MM.1S (cell line): ENCODE data around the gene HDAC9.

ENCODE experiments used
- DNase-seq: peaks from one replicate; pipeline ENCODE4 v3.0.0-alpha.2; 2015
- H2AFZ ChIP-seq: fragments of 300-600 bp; sonication (generic); 2 replicates; pipeline ENCODE4 v1.6.0; 2016; ENCODE audit warnings: antibody characterized with exemption, low read length
- H3F3A ChIP-seq: fragments of 300-600 bp; sonication (generic); 2 replicates; pipeline ENCODE4 v1.6.1; 2016; ENCODE audit warnings: mild to moderate bottlenecking, antibody characterized with exemption, low read length, moderate library complexity, mixed read lengths; ENCODE audit not compliant: insufficient read depth
- H3K27ac ChIP-seq: fragments of 300-600 bp; sonication (generic); 2 replicates; pipeline ENCODE4 v1.5.1; 2016; ENCODE audit warnings: mild to moderate bottlenecking, low read length
- H3K27me3 ChIP-seq: fragments of 300-600 bp; sonication (generic); replicated peaks from 2 replicates; pipeline ENCODE4 v1.6.0; 2016; ENCODE audit warnings: low read length; ENCODE audit not compliant: insufficient read depth
- H3K36me3 ChIP-seq: fragments of 300-600 bp; sonication (generic); replicated peaks from 2 replicates; pipeline ENCODE4 v1.6.1; 2016; ENCODE audit warnings: mild to moderate bottlenecking, low read length, mixed read lengths; ENCODE audit not compliant: insufficient read depth
- H3K4me1 ChIP-seq: fragments of 300-600 bp; sonication (generic); 2 replicates; pipeline ENCODE4 v1.6.1; 2016; ENCODE audit warnings: low read length, mixed read lengths
- H3K4me2 ChIP-seq: fragments of 300-600 bp; sonication (generic); 2 replicates; pipeline ENCODE4 v1.6.0; 2016; ENCODE audit warnings: low read depth, low read length
- H3K4me3 ChIP-seq: fragments of 300-600 bp; sonication (generic); 2 replicates; pipeline ENCODE4 v1.5.1; 2016; ENCODE audit warnings: low read length, mixed read lengths
- H3K79me2 ChIP-seq: fragments of 300-600 bp; sonication (generic); 2 replicates; pipeline ENCODE4 v1.6.1; 2016; ENCODE audit warnings: mixed run types, low read length, mixed read lengths
- H3K9ac ChIP-seq: fragments of 300-600 bp; sonication (generic); 2 replicates; pipeline ENCODE4 v1.6.1; 2016; ENCODE audit warnings: low read length, mixed read lengths
- H3K9me2 ChIP-seq: fragments of 300-600 bp; sonication (generic); replicated peaks from 2 replicates; pipeline ENCODE4 v1.6.1; 2016; ENCODE audit warnings: mild to moderate bottlenecking, low read length, mixed read lengths; ENCODE audit not compliant: insufficient read depth
- H3K9me3 ChIP-seq: fragments of 300-600 bp; sonication (generic); replicated peaks from 2 replicates; pipeline ENCODE4 v1.6.1; 2016; ENCODE audit warnings: mild to moderate bottlenecking, low read length, mixed read lengths; ENCODE audit not compliant: insufficient read depth
- H4K20me1 ChIP-seq: fragments of 300-600 bp; sonication (generic); 2 replicates; pipeline ENCODE4 v1.6.1; 2016; ENCODE audit warnings: mild to moderate bottlenecking, low read length, moderate library complexity, mixed read lengths; ENCODE audit not compliant: insufficient read depth
- CTCF ChIP-seq: fragments of 300-600 bp; sonication (generic); IDR thresholded peaks from 2 replicates; pipeline ENCODE4 v1.5.1; 2016; ENCODE audit warnings: antibody characterized with exemption, low read length, mixed read lengths
- EZH2 ChIP-seq: fragments of 300-600 bp; sonication (generic); optimal IDR thresholded peaks from 2 replicates; pipeline ENCODE3; 2017; ENCODE audit warnings: low read depth, mild to moderate bottlenecking, antibody characterized with exemption, low read length, mixed read lengths
- EZH2phosphoT487 ChIP-seq: fragments of 300-600 bp; sonication (generic); IDR thresholded peaks from 2 replicates; pipeline ENCODE4 v1.6.1; 2018; ENCODE audit warnings: antibody characterized with exemption, low read length

Gene HDAC9

GRCh38 chr7:18541871-18542212 lies 46.3 kb downstream of the HDAC9 start:
- DNase-seq = no peak
- H3K27ac ChIP-seq = no peak overlapping the region

GRCh38 chr7:18546576-18546975 lies 51.0 kb downstream of the HDAC9 start:
- H3K27me3 ChIP-seq = no peaks in the 10 kb centered on the region
- no peak overlapping the region for H3K9ac ChIP-seq
- no peak overlapping the region for H3K4me2 ChIP-seq
- no peak overlapping the region for H3K4me3 ChIP-seq
- peaks cover 5% of the 10 kb centered on the region; the same call in 1 of the 2 replicates for H3K36me3 ChIP-seq
- H4K20me1 ChIP-seq = no peaks in the 10 kb centered on the region; the same call in 1 of the 2 replicates
- peaks cover 11% of the 10 kb centered on the region; the same call in 1 of the 2 replicates for H3K4me1 ChIP-seq
- H3K27ac ChIP-seq = no peak overlapping the region
- H3K9me2 ChIP-seq = no peaks in the 10 kb centered on the region
- H3K9me3 ChIP-seq = no peaks in the 10 kb centered on the region
- TF ChIP-seq CTCF (no peak), EZH2 (no peak), EZH2phosphoT487 (no peak)
- H3K79me2 ChIP-seq = peaks cover 71% of the 10 kb centered on the region
- H2AFZ ChIP-seq = no peak overlapping the region
- DNase-seq = no peak
- no peaks in the 10 kb centered on the region; the same call in 1 of the 2 replicates for H3F3A ChIP-seq

More at GRCh38 chr7:18541871-18542212, 46.3 kb downstream of the HDAC9 start:
- Histone ChIP-seq H3K79me2 (peaks cover 73% of the 10 kb centered on the region), H3K4me3 (no peak overlapping the region), H2AFZ (no peak overlapping the region), H3K27me3 (no peaks in the 10 kb centered on the region), H3F3A (no peaks in the 10 kb centered on the region), H3K9me2 (no peaks in the 10 kb centered on the region), H3K9ac (no peak overlapping the region), H4K20me1 (no peaks in the 10 kb centered on the region; the same call in 1 of the 2 replicates), H3K36me3 (peaks cover 5% of the 10 kb centered on the region; the same call in 1 of the 2 replicates), H3K4me1 (peaks cover 16% of the 10 kb centered on the region; the same call in 1 of the 2 replicates), H3K4me2 (no peak overlapping the region), H3K9me3 (no peaks in the 10 kb centered on the region)
- TF ChIP-seq EZH2phosphoT487 (no peak), CTCF (no peak), EZH2 (no peak)

GRCh38 chr7:18547509-18548187 lies 52.1 kb downstream of the HDAC9 start:
- no peak overlapping the region for H3K27ac ChIP-seq
- DNase-seq = no peak

More at GRCh38 chr7:18547509-18548187, 52.1 kb downstream of the HDAC9 start:
- Histone ChIP-seq H2AFZ (no peak overlapping the region), H3K4me1 (peaks cover 11% of the 10 kb centered on the region; the same call in 1 of the 2 replicates), H3K4me2 (no peak overlapping the region), H3K9me3 (no peaks in the 10 kb centered on the region), H3K4me3 (no peak overlapping the region), H3K9me2 (no peaks in the 10 kb centered on the region), H3K27me3 (no peaks in the 10 kb centered on the region), H3F3A (no peaks in the 10 kb centered on the region; the same call in 1 of the 2 replicates), H4K20me1 (no peaks in the 10 kb centered on the region; the same call in 1 of the 2 replicates), H3K36me3 (peaks cover 5% of the 10 kb centered on the region; the same call in 1 of the 2 replicates), H3K79me2 (peaks cover 73% of the 10 kb centered on the region), H3K9ac (no peak overlapping the region)
- TF ChIP-seq EZH2 = no peak
- TF ChIP-seq EZH2phosphoT487 = no peak
- TF ChIP-seq CTCF = no peak
